Sigmoid colon (tissue), 7 donors: ENCODE measurements around the gene RASGRF2. TPM values are rescaled to one million over a fixed set of nuclear protein-coding genes. Genes with fewer than 3 reads are reported as not detected.

Source experiments
- DNase-seq: peaks from one replicate; pipeline ENCODE4 v3.0.0-alpha.2; 2019
- H3K27ac ChIP-seq, 4 donors: fragments of 200-600 bp; sonication (generic); one replicate each; pipeline ENCODE4 v1.5.1; 2016 to 2019; ENCODE audit warnings: mild to moderate bottlenecking in 1 of 4
- H3K27me3 ChIP-seq, 3 donors: fragments of 200-600 bp; sonication (generic); one replicate each; pipeline ENCODE4 v1.5.1; 2019; ENCODE audit warnings: mild to moderate bottlenecking in 1 of 3
- H3K36me3 ChIP-seq, 4 donors: fragments of 200-600 bp; sonication (generic); one replicate each; pipeline ENCODE4 v1.5.1; 2016 to 2019
- H3K4me1 ChIP-seq, 4 donors: fragments of 200-600 bp; sonication (generic); one replicate each; pipeline ENCODE4 v1.5.1; 2017 to 2019
- H3K4me3 ChIP-seq, 4 donors: fragments of 200-600 bp; sonication (generic); one replicate each; pipeline ENCODE4 v1.5.1; 2017 to 2019; ENCODE audit warnings: mild to moderate bottlenecking in 2 of 4, moderate library complexity in 1 of 4
- H3K9me3 ChIP-seq, 4 donors: fragments of 200-600 bp in 3 of 4; sonication (generic) in 3 of 4; one replicate each; pipeline versions ENCODE4 v1.5.1 to v1.6.1; 2013 to 2019
- CTCF ChIP-seq, 4 experiments: fragments of 450-650 bp in 3 of 4; fragments of 200-600 bp in 1 of 4; IDR thresholded peaks; one replicate each; pipeline ENCODE4 v1.5.1; 2016 to 2019; ENCODE audit warnings: antibody characterized with exemption in 4 of 4, mild to moderate bottlenecking in 3 of 4, moderate library complexity in 2 of 4
- EP300 ChIP-seq, 4 donors: sonication (generic); formaldehyde crosslinking; IDR thresholded peaks; one replicate each; pipeline ENCODE4 v1.6.1; 2017; ENCODE audit warnings: antibody characterized with exemption in 4 of 4
- POLR2A ChIP-seq, 2 donors: fragments of 450-650 bp; IDR thresholded peaks; one replicate each; pipeline ENCODE4 v1.6.1; 2016; ENCODE audit warnings: antibody characterized with exemption in 2 of 2, mild to moderate bottlenecking in 2 of 2, moderate library complexity in 2 of 2
- POLR2AphosphoS5 ChIP-seq, 4 donors: sonication (generic); formaldehyde crosslinking; IDR thresholded peaks; one replicate each; pipeline ENCODE4 v1.6.1; 2017; ENCODE audit warnings: antibody characterized with exemption in 4 of 4
- WGBS, 2 donors: extraction: QIAGEN DNeasy Blood & Tissue Kit; methylation state at CpG; one replicate each; pipeline ENCODE4 v1.1.7; 2013; 5-methylcytosine and 5-hydroxymethylcytosine counted together
- intact Hi-C: fragments of 100-400 bp; cut with DNase I; formaldehyde crosslinking; loops from one replicate; pipeline ENCODE4 v1.15.1; 2023
- polyA plus RNA-seq, 3 donors: library from polyadenylated mRNA; stranded (reverse); fragments of 200-250 nt; gene quantifications; one replicate each; pipeline ENCODE4 v1.2.3, GENCODE V29; 2013
- total RNA-seq, 4 donors: library from RNA; depleted of rRNA; stranded (reverse); fragments of >200 nt; gene quantifications; one replicate each; pipeline ENCODE4 v1.1.0, GENCODE V29; 2016
- donor health status: healthy with polysubstance abuse.
- donor health status: Bipolar disorder and iron deficiency.
- donor health status: healthy.

Gene RASGRF2
- total and polyA plus RNA-seq, 7 donors = under 0.01 to 9.5 (median 6.8) TPM

- DNase-seq = no peak
- no peaks in the 10 kb centered on the region for H3K9me3 ChIP-seq
- no peaks in the 10 kb centered on the region for H3K4me1 ChIP-seq
- no peak overlapping the region for H3K4me3 ChIP-seq
- no peaks in the 10 kb centered on the region for H3K36me3 ChIP-seq
- H3K27ac ChIP-seq = no peak overlapping the region
- intact Hi-C loops = no loop called here
- H3K27me3 ChIP-seq = no peaks in the 10 kb centered on the region
- TF ChIP-seq EP300 (IDR thresholded peaks at IDR 0.05) (no peak), POLR2A (IDR thresholded peaks at IDR 0.05) (no peak), POLR2AphosphoS5 (IDR thresholded peaks at IDR 0.05) (no peak), CTCF (IDR thresholded peaks at IDR 0.05) (no peak)
- WGBS, 2 donors = 80 to 84% methylated on average over 2 of the region's 2 CpGs
Observed at GRCh38 chr5:81202655-81203054, 242.5 kb downstream of the RASGRF2 start.

- H3K27me3 ChIP-seq = no peaks in the 10 kb centered on the region
- TF ChIP-seq POLR2A (IDR thresholded peaks at IDR 0.05) = no peak
- no peak for TF ChIP-seq EP300 (IDR thresholded peaks at IDR 0.05)
- TF ChIP-seq CTCF (IDR thresholded peaks at IDR 0.05) = no peak
- TF ChIP-seq POLR2AphosphoS5 (IDR thresholded peaks at IDR 0.05) = no peak
- intact Hi-C loops = no loop called here
- H3K9me3 ChIP-seq = no peaks in the 10 kb centered on the region
- H3K27ac ChIP-seq = no peak overlapping the region
- no peaks in the 10 kb centered on the region for H3K4me1 ChIP-seq
- no peak for DNase-seq
- WGBS, 2 donors = 90 to 93% methylated on average over 3 of the region's 3 CpGs
- no peak overlapping the region for H3K4me3 ChIP-seq
- no peaks in the 10 kb centered on the region for H3K36me3 ChIP-seq
Observed at GRCh38 chr5:81203729-81204128, 243.6 kb downstream of the RASGRF2 start.

GRCh38 chr5:81204205-81204604 lies 244.0 kb downstream of the RASGRF2 start:
- DNase-seq = no peak

GRCh38 chr5:81205058-81205457 lies 244.9 kb downstream of the RASGRF2 start:
- Histone ChIP-seq H3K36me3 (no peaks in the 10 kb centered on the region), H3K4me3 (no peak overlapping the region), H3K27me3 (no peaks in the 10 kb centered on the region), H3K27ac (no peak overlapping the region), H3K9me3 (no peaks in the 10 kb centered on the region), H3K4me1 (no peaks in the 10 kb centered on the region)
- DNase-seq = no peak
- intact Hi-C loops = no loop called here
- no peak for TF ChIP-seq POLR2A (IDR thresholded peaks at IDR 0.05)
- TF ChIP-seq CTCF (IDR thresholded peaks at IDR 0.05) = no peak
- no peak for TF ChIP-seq EP300 (IDR thresholded peaks at IDR 0.05)
- TF ChIP-seq POLR2AphosphoS5 (IDR thresholded peaks at IDR 0.05) = no peak
- 69 to 70% methylated on average over 4 of the region's 4 CpGs for WGBS, 2 donors

More at GRCh38 chr5:81204205-81204604, 244.0 kb downstream of the RASGRF2 start:
- intact Hi-C loops = no loop called here
- H3K9me3 ChIP-seq = no peaks in the 10 kb centered on the region
- H3K27ac ChIP-seq = no peak overlapping the region
- 93 to 98% methylated on average over 1 of the region's 1 CpG for WGBS, 2 donors
- H3K4me3 ChIP-seq = no peak overlapping the region
- TF ChIP-seq CTCF (IDR thresholded peaks at IDR 0.05) = no peak
- TF ChIP-seq EP300 (IDR thresholded peaks at IDR 0.05) = no peak
- TF ChIP-seq POLR2A (IDR thresholded peaks at IDR 0.05) = no peak
- TF ChIP-seq POLR2AphosphoS5 (IDR thresholded peaks at IDR 0.05) = no peak
- no peaks in the 10 kb centered on the region for H3K27me3 ChIP-seq
- H3K36me3 ChIP-seq = no peaks in the 10 kb centered on the region
- H3K4me1 ChIP-seq = no peaks in the 10 kb centered on the region

- no peak for DNase-seq
- Histone ChIP-seq H3K9me3 (no peaks in the 10 kb centered on the region), H3K36me3 (no peaks in the 10 kb centered on the region), H3K27ac (no peak overlapping the region), H3K4me1 (no peaks in the 10 kb centered on the region), H3K27me3 (no peaks in the 10 kb centered on the region), H3K4me3 (no peak overlapping the region)
- WGBS, 2 donors = 83 to 89% methylated on average over 5 of the region's 5 CpGs
- intact Hi-C loops = no loop called here
- TF ChIP-seq EP300 (IDR thresholded peaks at IDR 0.05) (no peak), POLR2AphosphoS5 (IDR thresholded peaks at IDR 0.05) (no peak), POLR2A (IDR thresholded peaks at IDR 0.05) (no peak), CTCF (IDR thresholded peaks at IDR 0.05) (no peak)
Observed at GRCh38 chr5:81207009-81207408, 246.8 kb downstream of the RASGRF2 start.
